ENCODE measurements around the gene SH3GLB2.

DNA sequence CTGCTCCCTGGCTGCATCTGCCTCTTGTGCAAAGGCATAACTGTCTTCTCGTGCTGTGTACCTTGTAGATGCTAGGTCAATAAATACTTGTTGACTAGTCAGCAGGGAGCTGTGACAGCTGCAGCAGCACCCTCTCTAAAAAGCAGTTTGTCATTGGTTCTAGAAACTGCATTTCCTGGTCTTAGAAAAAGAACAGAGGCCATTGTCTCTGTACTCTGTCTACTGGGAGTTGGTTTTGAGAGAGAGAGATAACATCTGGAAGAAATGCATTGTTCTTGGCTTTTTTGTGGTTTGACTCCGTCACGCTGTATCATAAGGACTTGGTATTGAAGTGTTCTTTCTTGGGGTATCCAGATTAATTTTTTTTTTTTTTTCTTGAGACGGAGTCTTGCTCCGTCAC, 32.3 kb downstream of the SH3GLB2 start:
- TF ChIP-seq, protein P1, sequence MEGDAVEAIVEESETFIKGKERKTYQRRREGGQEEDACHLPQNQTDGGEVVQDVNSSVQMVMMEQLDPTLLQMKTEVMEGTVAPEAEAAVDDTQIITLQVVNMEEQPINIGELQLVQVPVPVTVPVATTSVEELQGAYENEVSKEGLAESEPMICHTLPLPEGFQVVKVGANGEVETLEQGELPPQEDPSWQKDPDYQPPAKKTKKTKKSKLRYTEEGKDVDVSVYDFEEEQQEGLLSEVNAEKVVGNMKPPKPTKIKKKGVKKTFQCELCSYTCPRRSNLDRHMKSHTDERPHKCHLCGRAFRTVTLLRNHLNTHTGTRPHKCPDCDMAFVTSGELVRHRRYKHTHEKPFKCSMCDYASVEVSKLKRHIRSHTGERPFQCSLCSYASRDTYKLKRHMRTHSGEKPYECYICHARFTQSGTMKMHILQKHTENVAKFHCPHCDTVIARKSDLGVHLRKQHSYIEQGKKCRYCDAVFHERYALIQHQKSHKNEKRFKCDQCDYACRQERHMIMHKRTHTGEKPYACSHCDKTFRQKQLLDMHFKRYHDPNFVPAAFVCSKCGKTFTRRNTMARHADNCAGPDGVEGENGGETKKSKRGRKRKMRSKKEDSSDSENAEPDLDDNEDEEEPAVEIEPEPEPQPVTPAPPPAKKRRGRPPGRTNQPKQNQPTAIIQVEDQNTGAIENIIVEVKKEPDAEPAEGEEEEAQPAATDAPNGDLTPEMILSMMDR (IDR thresholded peaks at IDR 0.05 in 2 of 3, conservative IDR thresholded peaks at IDR 0.05 in 1 of 3; ENCODE audit: control insufficient read depth in 2 of 3, extremely low read depth in 1 of 3, insufficient read depth in 1 of 3, low read depth in 3 of 3, low read length in 3 of 3): no peak
- TF ChIP-seq, protein P2, sequence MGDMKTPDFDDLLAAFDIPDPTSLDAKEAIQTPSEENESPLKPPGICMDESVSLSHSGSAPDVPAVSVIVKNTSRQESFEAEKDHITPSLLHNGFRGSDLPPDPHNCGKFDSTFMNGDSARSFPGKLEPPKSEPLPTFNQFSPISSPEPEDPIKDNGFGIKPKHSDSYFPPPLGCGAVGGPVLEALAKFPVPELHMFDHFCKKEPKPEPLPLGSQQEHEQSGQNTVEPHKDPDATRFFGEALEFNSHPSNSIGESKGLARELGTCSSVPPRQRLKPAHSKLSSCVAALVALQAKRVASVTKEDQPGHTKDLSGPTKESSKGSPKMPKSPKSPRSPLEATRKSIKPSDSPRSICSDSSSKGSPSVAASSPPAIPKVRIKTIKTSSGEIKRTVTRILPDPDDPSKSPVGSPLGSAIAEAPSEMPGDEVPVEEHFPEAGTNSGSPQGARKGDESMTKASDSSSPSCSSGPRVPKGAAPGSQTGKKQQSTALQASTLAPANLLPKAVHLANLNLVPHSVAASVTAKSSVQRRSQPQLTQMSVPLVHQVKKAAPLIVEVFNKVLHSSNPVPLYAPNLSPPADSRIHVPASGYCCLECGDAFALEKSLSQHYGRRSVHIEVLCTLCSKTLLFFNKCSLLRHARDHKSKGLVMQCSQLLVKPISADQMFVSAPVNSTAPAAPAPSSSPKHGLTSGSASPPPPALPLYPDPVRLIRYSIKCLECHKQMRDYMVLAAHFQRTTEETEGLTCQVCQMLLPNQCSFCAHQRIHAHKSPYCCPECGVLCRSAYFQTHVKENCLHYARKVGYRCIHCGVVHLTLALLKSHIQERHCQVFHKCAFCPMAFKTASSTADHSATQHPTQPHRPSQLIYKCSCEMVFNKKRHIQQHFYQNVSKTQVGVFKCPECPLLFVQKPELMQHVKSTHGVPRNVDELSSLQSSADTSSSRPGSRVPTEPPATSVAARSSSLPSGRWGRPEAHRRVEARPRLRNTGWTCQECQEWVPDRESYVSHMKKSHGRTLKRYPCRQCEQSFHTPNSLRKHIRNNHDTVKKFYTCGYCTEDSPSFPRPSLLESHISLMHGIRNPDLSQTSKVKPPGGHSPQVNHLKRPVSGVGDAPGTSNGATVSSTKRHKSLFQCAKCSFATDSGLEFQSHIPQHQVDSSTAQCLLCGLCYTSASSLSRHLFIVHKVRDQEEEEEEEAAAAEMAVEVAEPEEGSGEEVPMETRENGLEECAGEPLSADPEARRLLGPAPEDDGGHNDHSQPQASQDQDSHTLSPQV (IDR thresholded peaks at IDR 0.05): no peak
- TF ChIP-seq, protein P3, sequence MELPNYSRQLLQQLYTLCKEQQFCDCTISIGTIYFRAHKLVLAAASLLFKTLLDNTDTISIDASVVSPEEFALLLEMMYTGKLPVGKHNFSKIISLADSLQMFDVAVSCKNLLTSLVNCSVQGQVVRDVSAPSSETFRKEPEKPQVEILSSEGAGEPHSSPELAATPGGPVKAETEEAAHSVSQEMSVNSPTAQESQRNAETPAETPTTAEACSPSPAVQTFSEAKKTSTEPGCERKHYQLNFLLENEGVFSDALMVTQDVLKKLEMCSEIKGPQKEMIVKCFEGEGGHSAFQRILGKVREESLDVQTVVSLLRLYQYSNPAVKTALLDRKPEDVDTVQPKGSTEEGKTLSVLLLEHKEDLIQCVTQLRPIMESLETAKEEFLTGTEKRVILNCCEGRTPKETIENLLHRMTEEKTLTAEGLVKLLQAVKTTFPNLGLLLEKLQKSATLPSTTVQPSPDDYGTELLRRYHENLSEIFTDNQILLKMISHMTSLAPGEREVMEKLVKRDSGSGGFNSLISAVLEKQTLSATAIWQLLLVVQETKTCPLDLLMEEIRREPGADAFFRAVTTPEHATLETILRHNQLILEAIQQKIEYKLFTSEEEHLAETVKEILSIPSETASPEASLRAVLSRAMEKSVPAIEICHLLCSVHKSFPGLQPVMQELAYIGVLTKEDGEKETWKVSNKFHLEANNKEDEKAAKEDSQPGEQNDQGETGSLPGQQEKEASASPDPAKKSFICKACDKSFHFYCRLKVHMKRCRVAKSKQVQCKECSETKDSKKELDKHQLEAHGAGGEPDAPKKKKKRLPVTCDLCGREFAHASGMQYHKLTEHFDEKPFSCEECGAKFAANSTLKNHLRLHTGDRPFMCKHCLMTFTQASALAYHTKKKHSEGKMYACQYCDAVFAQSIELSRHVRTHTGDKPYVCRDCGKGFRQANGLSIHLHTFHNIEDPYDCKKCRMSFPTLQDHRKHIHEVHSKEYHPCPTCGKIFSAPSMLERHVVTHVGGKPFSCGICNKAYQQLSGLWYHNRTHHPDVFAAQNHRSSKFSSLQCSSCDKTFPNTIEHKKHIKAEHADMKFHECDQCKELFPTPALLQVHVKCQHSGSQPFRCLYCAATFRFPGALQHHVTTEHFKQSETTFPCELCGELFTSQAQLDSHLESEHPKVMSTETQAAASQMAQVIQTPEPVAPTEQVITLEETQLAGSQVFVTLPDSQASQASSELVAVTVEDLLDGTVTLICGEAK (IDR thresholded peaks at IDR 0.05; ENCODE audit: borderline replicate concordance): no peak
- TF ChIP-seq CHD2 (IDR thresholded peaks at IDR 0.05; ENCODE audit: borderline replicate concordance, low read depth, low read length) (no peak), ESRRA (IDR thresholded peaks at IDR 0.05; ENCODE audit: low read length) (no peak), EP300 (IDR thresholded peaks at IDR 0.05; ENCODE audit: borderline replicate concordance in 1 of 2, control insufficient read depth in 1 of 2, low read depth in 2 of 2, low read length in 2 of 2) (no peak)
